Renal cortex interstitium (tissue), 11 donors: ENCODE measurements around the gene ANKRD28. TPM values are rescaled to one million over a fixed set of nuclear protein-coding genes. Genes with fewer than 3 reads are reported as not detected.

Source experiments
- DNase-seq, 11 donors: peaks; one replicate each; pipeline ENCODE4 v3.0.0-alpha.2; 2013; ENCODE audit warnings: low read depth in 9 of 11, low spot score in 4 of 11; ENCODE audit errors: extremely low read depth in 1 of 11
- polyA plus RNA-seq, 3 donors: library from polyadenylated mRNA; unstranded; fragments of 120-200 nt; gene quantifications; one replicate each; pipeline ENCODE4 v1.2.1, GENCODE V29; 2013; ENCODE audit not compliant: insufficient read length in 3 of 3

The ANKRD28 gene
- polyA plus RNA-seq, 3 donors: 38.3 to 51.1 (median 48.8) TPM

DNA sequence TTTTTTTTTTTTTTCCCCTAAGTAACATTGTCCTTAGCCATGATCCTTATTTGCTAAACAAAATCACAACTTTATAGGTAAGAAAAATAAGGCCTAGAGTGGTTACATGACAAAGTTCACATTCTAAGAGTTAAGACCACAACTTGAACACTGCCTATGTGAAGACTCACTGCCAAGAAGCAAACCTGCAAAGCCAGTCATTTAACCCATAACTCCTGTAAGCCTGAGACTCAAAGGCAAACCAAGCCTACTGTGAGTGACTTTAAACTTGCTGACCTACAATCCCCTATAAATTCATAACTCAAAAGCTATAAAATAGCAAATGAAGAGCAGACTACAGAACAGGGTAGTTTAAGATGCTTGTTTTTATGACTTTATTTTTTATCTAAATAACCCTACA lies 12.9 kb upstream of the ANKRD28 start:
- no peak for DNase-seq

DNA sequence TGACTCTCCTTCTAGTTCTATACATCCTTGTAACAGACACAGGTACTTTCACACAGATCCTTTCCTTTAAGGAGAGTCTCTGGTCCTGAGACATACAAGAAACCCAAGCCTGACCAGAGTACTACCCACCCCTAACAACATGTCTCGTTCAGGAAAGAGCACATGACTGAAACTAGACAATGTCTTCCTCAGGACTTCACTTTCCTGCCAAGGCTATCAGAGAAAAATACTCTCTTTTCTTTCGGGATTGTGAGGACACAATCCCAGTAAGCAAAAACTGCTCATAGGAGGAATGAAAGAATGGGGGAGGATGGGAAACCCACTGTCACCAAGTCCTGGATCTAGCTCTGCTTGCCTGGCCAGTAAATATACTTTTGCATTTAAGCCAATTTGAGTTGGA lies 11.5 kb upstream of the ANKRD28 start:
- DNase-seq: no peak

DNA sequence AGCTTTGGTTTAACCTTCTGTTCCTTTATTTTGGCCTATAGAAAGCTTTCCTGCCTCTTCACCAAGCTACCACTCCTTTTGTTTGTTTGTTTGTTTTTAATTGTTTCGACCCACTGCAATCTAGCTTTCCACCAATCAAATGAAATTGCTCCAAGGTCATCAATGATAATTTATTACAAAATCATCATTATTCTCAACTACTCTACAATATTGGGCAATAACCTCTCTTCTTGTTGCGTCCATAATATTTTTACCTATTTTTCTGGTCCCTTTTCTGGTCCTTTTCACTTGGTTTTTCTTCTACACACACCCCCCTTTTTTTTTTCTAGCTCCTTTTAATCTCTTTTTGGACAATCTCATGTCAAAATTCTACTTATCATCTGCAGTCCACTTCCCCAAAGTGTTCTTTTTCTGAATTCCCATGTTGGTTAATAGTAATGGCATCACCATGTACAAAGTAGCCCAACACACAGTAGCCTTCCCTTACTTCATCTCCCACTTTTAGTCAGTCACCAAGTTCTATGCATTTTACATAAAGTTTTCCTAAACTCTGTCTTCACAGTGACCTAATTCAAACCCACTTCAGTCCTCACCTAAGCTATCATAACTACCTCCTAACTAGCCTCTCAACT lies 11.0 kb upstream of the ANKRD28 start:
- no peak for DNase-seq

DNA sequence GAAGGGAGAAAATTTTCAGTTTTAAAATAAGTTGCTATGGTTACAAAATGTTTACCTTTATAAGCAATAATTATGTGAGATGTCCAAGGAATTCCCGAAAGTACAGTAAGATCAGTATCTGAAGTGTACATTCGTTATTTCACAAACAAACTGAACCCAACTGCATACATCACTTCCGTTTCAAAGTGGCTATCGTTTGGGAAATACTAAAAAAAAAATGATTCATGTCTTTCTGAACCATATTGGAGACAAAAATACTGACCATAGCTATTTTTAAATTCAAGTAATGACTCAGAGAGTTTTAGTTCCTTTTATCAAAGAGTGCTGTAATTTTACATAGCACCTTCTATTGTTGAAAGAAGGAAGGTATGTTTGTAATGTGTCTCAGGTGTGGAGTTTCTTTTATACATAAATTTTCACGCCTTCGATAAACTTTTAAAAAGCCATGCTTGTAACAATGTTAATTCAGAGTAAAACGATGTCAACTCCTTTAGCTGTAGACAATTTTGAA lies 8.0 kb upstream of the ANKRD28 start:
- no peak for DNase-seq

DNA sequence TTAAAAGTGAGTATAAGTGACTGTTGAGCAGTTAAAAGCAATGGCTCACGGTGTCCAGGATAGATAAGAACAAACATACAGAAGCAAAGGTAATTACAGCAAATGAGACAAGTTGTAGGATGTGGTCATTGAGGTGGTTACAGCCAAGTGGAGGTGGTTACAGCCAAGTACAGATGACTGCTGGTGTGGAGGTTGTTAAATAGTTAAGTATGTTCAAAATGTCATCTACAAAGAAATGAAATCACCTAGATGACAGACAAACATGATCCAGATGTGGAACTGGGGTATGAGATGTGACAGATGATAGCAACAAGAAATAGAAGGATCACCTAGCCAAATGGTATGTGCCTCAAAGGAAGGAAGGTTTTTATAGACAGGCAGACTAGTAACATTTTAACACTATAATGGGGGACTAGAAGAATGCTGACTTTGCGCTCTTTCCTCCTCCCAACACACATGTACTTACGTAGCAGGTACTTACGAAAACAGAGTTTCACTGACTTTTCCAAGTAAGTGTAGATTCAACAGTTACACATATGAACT lies 6.8 kb upstream of the ANKRD28 start:
- no peak for DNase-seq

DNA sequence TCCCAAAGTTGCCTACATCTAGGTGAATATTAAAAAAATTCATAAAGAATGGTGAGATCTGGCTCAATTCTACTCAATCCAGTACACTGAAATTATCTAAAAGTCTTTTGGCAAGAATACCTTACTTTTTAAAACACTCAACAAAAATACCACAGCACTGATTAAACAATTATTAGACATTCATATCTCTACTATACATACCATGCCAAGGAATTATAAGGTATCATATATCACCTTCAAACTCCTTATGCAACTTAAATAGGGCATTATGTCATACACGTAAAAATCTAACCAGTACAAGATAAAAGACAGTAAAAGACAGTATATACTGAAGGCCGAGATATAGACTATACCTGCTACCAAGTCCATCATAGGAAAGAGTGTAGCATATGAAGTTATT lies 6.1 kb upstream of the ANKRD28 start:
- DNase-seq: no peak

DNA sequence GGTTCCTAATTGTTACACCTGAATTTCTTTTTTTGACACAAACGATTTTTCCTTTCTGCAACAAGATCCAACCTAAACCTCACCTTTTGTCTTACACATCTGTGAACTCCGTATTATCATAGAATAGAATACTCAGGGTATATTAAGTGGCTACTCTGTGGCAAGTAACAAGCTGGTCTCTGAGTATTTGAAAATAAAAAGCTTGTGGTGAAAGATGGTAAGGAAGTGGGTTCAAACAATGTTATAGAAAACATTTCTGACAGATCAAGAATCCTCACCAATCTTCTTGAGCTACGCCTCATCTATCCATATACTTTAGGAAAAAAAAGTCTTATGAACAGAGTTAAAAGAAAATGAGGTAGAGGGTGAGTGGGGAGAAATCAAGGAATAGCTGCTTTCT lies 3.5 kb upstream of the ANKRD28 start:
- DNase-seq: no peak

DNA sequence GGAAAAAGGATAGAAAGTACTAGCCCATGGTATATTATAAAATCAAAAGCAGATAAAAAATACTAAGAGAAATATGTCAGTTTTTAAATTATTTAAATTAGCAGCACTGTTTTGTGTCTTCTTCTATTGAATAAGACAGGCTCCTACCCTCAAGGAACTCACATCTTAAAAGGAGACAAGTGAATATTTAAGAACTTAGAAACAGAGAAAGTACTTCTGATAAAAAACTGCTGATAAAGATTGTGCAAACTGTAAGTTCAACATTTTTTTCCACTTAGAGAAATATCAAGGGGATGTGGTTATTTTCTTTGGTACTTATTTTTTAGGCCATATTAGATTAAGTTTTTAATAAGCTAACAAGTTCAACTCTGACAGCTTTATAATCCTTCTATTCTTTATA lies 3.0 kb upstream of the ANKRD28 start:
- DNase-seq: no peak

DNA sequence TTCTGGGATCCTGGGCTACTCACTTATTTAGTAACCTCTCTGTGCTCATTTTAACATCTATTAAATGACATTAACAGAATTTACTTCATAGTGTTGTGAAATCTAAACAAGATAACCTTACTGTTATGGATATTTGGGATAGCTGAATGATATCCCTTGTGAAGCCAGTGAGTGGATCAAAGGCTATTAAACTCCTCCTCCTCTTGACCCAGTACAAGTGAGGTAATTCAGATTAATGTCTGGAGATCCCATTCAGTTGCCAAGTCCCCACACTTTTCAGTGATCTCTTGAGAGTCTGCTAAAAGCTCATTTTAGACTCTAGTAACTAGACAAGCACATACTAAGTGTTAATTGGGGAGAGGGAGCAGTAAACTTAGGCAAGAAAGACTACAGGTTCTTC lies 2.5 kb upstream of the ANKRD28 start:
- DNase-seq: no peak

DNA sequence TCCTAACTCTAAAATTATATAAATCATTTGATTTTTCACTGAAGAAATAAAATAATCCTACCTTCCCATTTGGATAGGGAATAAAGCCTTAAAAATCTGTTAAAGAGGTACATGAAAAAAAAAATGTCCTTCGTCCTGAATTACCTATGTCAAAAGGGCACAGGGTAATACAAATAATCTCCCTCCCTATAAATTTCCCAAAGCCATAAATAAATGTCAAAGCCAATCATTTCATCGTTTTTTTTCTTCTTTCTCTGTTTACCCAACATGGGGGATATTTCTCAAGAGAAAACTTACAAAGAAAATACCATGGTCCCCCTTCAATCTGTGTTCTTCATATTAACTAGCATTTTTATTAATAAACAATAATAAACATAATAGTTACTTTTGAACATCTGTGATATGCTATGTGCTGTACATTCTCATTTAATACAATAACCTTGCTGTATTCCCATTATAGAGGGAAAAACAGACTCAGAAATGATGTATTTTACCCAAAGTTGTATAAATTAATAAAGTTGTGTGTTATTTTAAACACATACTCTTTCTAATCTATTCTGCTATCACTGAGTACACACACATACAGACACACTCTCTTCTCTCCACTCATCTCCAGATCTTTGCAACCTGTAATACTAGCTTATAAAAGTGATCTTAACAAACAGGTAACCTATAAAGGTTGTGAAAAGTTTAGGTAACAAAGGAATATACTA lies 910 bp upstream of the ANKRD28 start:
- DNase-seq: no peak

DNA sequence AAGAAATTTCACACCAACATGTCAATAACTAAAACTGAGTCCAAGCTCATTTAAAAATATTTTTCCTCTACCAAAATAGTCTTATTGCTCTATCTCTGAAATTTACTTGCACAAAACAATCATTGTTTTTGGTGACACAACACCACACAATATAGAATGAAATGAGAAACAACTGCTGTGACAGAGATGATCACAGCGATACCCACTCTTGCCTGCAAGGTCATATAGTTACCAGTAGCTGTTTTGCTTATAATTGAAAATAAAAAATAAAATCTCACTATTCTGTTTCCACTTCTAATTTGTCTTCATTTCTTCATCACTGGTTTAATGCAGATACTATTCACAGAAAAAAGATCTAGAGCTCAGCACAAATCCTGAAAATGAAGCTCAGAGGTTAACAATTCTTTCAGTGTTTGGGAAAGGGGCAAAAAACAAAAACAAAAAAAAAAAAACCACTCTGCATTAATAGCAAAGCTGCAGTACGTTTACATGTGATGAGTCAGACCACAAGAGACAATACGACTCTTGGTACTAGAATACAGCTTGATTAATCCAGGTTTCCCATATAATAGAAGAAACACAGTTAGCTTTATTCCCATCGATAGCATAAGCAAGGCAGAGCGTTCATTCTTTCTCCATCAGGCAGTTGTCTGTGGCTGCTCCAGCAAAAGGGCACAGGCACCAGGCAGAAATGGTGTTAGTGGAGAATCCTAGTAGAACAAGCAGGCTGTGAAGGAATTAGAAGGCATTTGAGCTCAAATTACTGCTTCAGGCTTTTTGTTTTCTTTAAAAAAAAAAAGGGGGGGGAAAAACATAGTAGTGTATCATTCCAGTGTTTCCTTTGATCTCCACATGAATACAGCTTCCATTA lies 773 bp downstream of the ANKRD28 start:
- peak in 4 of 11 donors; percentile 15 to 33 (median 18) for DNase-seq

DNA sequence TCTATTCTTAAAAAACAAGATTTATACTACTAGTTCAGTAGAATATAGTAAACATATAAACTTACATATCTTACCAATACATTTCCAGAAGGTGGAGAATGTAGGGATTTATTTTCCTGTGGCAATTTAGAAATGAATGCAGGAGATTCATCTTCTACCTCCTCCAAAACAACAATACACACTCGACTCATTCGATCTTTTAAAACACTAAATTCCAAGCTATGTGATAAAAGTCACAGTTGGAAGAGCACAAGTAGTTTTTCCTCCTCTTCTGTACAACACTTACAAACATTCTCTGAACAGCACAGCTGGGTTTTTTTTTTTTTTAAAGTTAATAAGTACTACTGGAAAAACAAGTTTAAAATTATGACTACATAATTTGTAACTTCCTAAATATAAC lies 1.4 kb downstream of the ANKRD28 start:
- no peak for DNase-seq

DNA sequence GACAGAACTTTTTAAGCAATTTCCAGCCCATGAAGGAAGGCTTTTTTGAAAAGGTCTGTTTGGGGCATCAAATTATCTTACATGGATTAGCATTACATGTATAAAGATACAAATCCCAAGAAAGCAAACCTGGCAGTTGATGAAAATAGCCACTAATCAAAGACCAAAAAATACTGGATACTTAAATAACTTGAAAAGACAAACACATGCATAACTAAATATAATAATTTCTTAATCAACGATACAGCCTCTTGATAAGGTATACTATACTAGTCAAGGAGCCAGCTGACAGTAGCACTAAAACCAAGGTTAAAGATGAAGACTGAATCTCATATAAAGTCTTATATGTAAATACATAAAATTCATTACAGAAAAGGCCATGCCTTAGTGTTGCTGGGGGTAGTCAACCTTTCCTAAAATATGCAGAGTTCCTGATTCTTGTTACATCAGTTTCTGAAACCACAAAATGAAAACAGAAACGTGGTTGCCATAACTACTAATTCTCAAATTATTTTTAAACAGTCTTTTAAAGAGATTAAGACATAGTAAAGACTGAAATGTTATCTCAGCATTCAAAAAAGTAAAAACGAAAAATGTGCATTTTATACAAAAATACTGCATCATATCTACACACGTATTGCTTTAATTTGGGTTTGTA lies 2.0 kb downstream of the ANKRD28 start:
- no peak for DNase-seq

DNA sequence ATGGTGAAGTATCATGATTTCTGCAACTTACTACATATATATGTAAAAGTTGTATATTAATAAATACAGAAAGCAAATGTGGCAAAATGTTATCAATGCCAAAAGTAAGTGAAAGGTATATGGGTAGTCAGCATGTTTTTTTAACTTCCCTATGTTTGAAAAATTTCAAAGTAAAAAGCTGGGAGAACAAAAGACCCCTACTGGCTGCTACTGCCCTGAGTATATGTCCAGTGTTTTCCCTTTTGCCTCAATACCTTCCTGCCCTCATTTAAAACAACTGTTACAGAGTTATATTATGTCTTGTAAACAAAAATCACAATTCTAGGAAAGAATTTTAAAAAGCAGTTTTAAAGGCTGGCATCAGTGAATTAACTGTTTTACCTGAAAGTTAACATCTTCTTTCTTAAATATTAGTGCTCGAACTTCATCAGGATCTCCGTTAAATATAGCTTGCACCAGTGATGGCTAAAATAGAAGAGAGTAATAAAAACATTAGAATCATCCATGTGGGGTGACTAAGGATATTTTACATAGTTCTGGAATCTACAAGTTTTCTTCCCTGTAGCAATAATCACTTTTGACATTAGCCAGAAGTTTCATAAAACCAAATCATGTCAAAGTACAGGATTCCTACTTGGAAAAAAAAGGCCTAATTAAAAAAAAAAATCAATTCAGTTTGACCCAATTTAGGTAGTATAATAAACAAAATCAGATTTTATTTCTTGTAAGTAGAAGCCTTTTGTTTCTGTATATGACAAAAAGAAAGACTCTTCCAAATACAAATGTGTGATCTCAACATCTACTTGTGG lies 2.7 kb downstream of the ANKRD28 start:
- no peak for DNase-seq

DNA sequence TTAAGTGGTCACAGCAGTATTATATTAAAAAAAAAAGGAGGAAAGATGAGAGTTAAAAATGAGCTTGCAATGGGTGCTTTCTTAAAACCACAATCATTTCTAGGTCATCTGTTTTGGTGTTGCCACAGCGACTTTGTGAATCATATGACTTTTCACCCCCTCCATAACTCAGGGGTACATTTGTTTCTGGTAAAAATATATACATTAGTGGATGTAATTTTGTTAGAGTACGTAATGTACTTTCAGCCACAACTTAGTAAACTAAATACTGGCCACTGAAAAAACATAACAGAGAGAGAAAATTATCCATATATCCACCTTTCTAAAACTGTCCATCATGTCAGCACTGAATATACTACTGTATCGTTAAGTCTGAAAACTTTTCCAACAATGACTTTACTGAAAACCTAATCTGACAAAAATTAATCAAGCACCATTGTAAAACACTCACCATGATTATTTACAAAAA lies 3.4 kb downstream of the ANKRD28 start:
- no peak for DNase-seq

DNA sequence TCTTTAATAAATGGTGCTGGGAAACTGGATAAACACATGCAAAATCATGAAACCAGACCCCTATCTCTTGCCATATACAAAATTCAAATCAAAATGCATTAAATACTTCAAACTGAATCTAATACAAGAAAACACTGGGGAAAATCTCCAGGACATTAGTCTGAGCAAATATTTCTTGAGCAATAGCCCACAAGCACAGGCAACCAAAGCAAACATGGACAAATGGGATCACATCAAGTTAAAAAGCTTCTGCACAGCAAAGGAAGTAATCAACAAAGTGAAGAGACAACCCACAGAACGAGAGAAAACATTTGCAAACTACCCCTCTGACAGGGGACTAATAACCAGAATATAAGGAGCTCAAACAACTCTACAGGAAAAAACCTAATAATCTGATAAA lies 6.3 kb downstream of the ANKRD28 start:
- DNase-seq: no peak

DNA sequence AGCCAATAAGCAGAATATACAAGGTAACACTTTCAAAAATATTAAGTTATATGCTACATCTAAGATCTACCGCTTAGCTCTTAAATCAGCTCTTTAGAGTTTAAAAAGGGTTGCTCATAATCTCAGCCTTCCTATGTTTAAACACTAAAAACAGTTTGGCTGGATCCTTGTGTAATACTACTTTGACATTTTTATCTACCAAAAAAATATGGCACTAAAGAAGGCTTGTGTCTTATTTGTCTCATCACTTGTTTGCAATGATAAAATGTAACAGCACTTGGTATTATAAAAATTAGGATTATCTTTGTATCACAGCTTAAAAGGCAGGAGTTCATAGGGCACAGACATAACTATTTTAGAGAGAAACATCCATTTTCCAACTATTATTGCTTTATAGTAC lies 9.8 kb downstream of the ANKRD28 start:
- no peak for DNase-seq

DNA sequence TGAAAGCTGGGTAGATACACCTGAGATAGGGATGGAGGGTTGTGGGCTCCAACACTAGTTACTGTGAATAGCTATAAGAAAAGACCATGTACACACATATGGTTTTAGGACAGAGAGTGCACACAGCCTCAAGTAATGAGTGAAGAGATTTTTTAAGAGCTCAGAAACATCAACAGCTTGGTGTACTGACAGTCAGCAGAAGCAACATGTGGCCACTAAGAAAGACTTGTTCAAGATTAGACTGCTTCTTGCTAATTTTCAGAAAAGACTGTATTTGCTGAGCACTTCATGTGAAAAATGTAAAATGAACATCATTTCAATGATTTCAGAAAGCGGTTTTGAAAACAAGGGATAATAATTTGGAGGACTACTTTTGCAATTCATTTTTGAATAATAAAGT lies 10.3 kb downstream of the ANKRD28 start:
- no peak for DNase-seq
